Left lobe of liver (tissue), 2 donors: ENCODE measurements around the gene NCOA7. TPM values are rescaled to one million over a fixed set of nuclear protein-coding genes. Genes with fewer than 3 reads are reported as not detected.
"Not testable (repeated sequence)": the region's sequence is repeated elsewhere in the genome, so short reads cannot be mapped to it uniquely, and the experiment has no call there.

Source experiments
- ATAC-seq: fragments of 200-7000 bp; cut with Tn5 transposase; one replicate; pipeline ENCODE4 v1.9.1; 2020; ENCODE audit warnings: mild to moderate bottlenecking, moderate library complexity
- DNase-seq: peaks from one replicate; pipeline ENCODE4 v3.0.0-alpha.2; 2020; ENCODE audit warnings: low spot score
- total RNA-seq: library from RNA; stranded (reverse); gene quantifications from one replicate; pipeline ENCODE4 v1.2.1, GENCODE V29; 2021
- donor health status: DM: no; HTN: no; CAD: no; lungs with moderate emphysema.
- donor health status: DM: no; HTN: yes; CAD: no.

NCOA7 gene
- total RNA-seq, 1 donor from 2014 or later: 12.4 TPM

- no peak for DNase-seq
- ATAC-seq: no peak
These were observed 177.7 kb downstream of the NCOA7 start for GRCh38 chr6:125968493-125968892.

DNA sequence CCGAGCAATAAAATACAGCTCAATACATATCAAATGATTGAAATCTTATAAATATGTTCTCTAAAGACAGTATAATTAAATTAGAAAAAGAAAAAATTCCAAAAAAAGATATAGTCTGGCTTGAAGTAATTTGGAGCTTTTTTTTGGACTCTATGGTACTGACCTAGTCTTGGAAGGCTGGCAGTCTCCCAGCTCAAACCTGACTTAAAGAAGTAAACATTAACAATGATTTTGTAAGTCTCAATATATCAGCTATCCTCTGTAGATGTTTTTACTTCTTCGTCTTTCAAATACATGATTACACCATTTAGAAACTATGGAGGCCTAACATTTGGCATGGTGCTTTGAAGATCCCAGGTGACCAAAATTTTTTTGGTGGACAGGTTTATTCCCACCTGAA lies 180.0 kb downstream of the NCOA7 start:
- ATAC-seq (peak; percentile 57), DNase-seq (no peak)

- not testable (repeated sequence) for DNase-seq, ATAC-seq
These were observed 181.7 kb downstream of the NCOA7 start for GRCh38 chr6:125972478-125972877.

- ATAC-seq: peak; percentile 78
- no peak for DNase-seq
These were observed 183.6 kb downstream of the NCOA7 start for GRCh38 chr6:125974214-125974866.

GRCh38 chr6:125979101-125979500 lies 188.3 kb downstream of the NCOA7 start:
- ATAC-seq: no peak

More at GRCh38 chr6:125979101-125979500, 188.3 kb downstream of the NCOA7 start:
- DNase-seq: no peak

Other genes starting within 250 kb of the NCOA7 start
- gene HEY2, start 41.3 kb upstream of the NCOA7 start, total RNA-seq: 2.3 TPM
- gene HINT3, start 165.8 kb downstream of the NCOA7 start, total RNA-seq: 9.1 TPM
- gene TRMT11, start 195.6 kb downstream of the NCOA7 start, total RNA-seq: 11.6 TPM